WTC11 (cell line): ENCODE results near the gene MTPN.

Experiments used
- AR ChIP-seq: fragments of 250-450 bp; sonication (Bioruptor Pico); IDR thresholded peaks from 2 replicates; pipeline ENCODE4 v1.9.0; 2021; ENCODE audit warnings: mild to moderate bottlenecking
- CREB1 ChIP-seq: sonication (generic); formaldehyde crosslinking; IDR thresholded peaks from 2 replicates; pipeline ENCODE4 v1.8.0; 2023; ENCODE audit warnings: mild to moderate bottlenecking, missing genetic modification reagents
- CTCF ChIP-seq: fragments of 200-600 bp; IDR thresholded peaks from 2 replicates; pipeline ENCODE4 v1.8.0; 2022; ENCODE audit warnings: antibody characterized with exemption
- E2F5 ChIP-seq: sonication (generic); formaldehyde crosslinking; IDR thresholded peaks from 2 replicates; pipeline ENCODE4 v1.8.1; 2022; ENCODE audit warnings: mild to moderate bottlenecking, moderate library complexity, missing genetic modification reagents
- IRF2 ChIP-seq: sonication (generic); formaldehyde crosslinking; IDR thresholded peaks from 2 replicates; pipeline ENCODE4 v1.8.0; 2022; ENCODE audit warnings: low read depth, missing genetic modification reagents, borderline replicate concordance
- KAT7 ChIP-seq: sonication (generic); formaldehyde crosslinking; IDR thresholded peaks from 2 replicates; pipeline ENCODE4 v1.8.1; 2023; ENCODE audit warnings: missing genetic modification reagents, mild to moderate bottlenecking, borderline replicate concordance
- SP1 ChIP-seq: sonication (generic); formaldehyde crosslinking; conservative IDR thresholded peaks from 2 replicates; pipeline ENCODE4 v1.8.1; 2022; ENCODE audit warnings: missing genetic modification reagents
- ZBTB43 ChIP-seq: sonication (generic); formaldehyde crosslinking; IDR thresholded peaks from 2 replicates; pipeline ENCODE4 v1.8.1; 2023; ENCODE audit warnings: mild to moderate bottlenecking, missing genetic modification reagents

GRCh38 chr7:135950429-135950828 is 26.7 kb downstream of the MTPN start:
- TF ChIP-seq ZBTB43 (CRISPR knock-in tag) (no peak), CTCF (no peak), CREB1 (no peak), AR (CRISPR knock-in tag) (no peak), SP1 (CRISPR knock-in tag) (no peak), E2F5 (CRISPR knock-in tag) (no peak), IRF2 (no peak), KAT7 (no peak)
